ENCODE data around the gene PHTF2.

PHTF2 gene

DNA sequence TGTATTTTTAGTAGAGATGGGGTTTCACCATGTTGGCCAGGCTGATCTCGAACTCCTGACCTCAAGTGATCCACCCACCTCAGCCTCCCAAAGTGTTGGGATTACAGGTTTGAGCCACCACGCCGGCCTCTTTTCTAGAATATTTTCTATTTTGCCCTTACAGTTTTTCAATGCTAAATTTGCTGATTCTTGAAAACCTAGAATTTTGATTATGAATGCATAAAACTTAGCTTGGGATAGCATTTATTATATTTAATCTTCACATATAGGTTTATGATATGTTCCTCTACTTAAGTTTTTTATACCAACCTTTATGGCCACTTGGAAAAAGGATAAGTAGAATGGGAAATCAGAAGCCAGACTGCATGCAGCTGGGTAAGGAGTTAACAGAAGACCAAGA, 2.5 kb upstream of the PHTF2 start:
- no peak overlapping the region for H3K4me3 ChIP-seq (ENCODE audit: low read depth, low read length)
- TF ChIP-seq CTCF (IDR thresholded peaks at IDR 0.05; ENCODE audit: low read depth, low read length): no peak

- peak overlapping the region; percentile 96 for H3K4me3 ChIP-seq (ENCODE audit: low read depth, low read length)
- no peak for TF ChIP-seq CTCF (IDR thresholded peaks at IDR 0.05; ENCODE audit: low read depth, low read length)
Measured at GRCh38 chr7:77796960-77797359, 1.6 kb upstream of the PHTF2 start.

GRCh38 chr7:77797734-77798393, 709 bp upstream of the PHTF2 start:
- H3K4me3 ChIP-seq (ENCODE audit: low read depth, low read length): peak overlapping the region; percentile 96
- TF ChIP-seq CTCF (IDR thresholded peaks at IDR 0.05; ENCODE audit: low read depth, low read length): no peak

DNA sequence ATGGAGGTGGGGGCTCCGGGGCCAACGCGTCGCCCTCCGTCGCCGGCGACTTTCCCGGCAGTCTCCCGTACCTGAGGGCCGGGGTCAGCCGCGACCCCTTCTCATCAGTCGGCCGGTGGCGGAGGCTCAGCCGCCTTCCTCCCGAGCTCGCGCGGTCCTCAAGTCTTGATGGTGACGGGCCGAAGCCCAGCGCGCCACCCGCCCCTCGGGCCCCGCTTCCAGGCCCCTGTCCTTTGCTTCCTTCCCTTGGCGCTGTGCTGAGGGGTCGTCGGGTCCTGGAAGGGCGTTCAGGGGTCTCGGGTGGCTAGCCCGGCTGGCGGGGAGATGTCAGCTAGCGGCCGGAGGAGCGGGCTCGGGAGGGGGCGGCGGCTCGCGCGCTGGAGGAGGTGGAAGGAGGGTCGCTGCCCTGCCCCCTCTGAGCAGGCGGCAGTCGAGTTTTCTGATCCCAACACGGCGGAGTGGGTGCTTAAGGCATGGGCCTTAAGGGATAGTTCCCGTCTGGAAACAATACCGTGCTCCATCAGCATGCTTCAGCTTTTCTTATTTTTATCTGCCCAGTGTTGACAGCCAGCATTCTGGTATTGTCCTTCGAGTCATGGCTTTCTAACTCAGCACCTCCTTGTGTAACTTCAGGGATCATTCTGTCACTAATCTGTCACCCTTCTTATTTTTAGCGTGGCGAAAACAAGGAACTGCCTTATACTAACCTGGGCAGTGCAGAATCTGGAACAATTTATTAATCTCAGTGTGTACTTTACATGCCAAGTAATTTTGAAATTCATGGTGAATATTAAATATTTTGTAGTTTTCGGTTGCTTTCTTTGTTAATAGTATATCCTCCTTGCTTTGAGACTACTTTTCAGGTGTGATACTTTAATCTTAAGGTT, 748 bp downstream of the PHTF2 start:
- peak overlapping the region; percentile 96 for H3K4me3 ChIP-seq (ENCODE audit: low read depth, low read length)
- no peak; the same call in 1 of the 2 replicates for TF ChIP-seq CTCF (IDR thresholded peaks at IDR 0.05; ENCODE audit: low read depth, low read length)

GRCh38 chr7:77800158-77800557, 1.6 kb downstream of the PHTF2 start:
- H3K4me3 ChIP-seq (ENCODE audit: low read depth, low read length): peak overlapping the region; percentile 96
- TF ChIP-seq CTCF (IDR thresholded peaks at IDR 0.05; ENCODE audit: low read depth, low read length): no peak

- no peak overlapping the region for H3K4me3 ChIP-seq (ENCODE audit: low read depth, low read length)
- no peak for TF ChIP-seq CTCF (IDR thresholded peaks at IDR 0.05; ENCODE audit: low read depth, low read length)
Measured at GRCh38 chr7:77800730-77801129, 2.2 kb downstream of the PHTF2 start.
